Measurements from ENCODE around the gene SEMA7A.

The SEMA7A gene

GRCh38 chr15:74428970-74429780, 4.6 kb downstream of the SEMA7A start:
- no peak overlapping the region for H3K4me3 Mint-ChIP-seq
- H3K27ac Mint-ChIP-seq = peak overlapping the region in 1 of 3 experiments; percentile 81
- H3K27me3 Mint-ChIP-seq (ENCODE audit: low read depth) = peaks cover 26% of the 10 kb centered on the region

GRCh38 chr15:74428442-74428787, 5.3 kb downstream of the SEMA7A start:
- peak overlapping the region in 2 of 3 experiments; percentile 49 to 62 for H3K4me3 Mint-ChIP-seq
- peaks cover 26% of the 10 kb centered on the region for H3K27me3 Mint-ChIP-seq (ENCODE audit: low read depth)
- peak overlapping the region; percentile 24 to 81 (median 42) for H3K27ac Mint-ChIP-seq
- no peaks in the 10 kb centered on the region for H3K36me3 Mint-ChIP-seq (ENCODE audit: low read depth)
- no peak for TF ChIP-seq CTCF (IDR thresholded peaks at IDR 0.05; ENCODE audit: unreplicated experiment in 3 of 3)
- no peaks in the 10 kb centered on the region for H3K9me3 Mint-ChIP-seq
- peaks cover 58% of the 10 kb centered on the region for H3K4me1 Mint-ChIP-seq

More at GRCh38 chr15:74428970-74429780, 4.6 kb downstream of the SEMA7A start:
- Mint-ChIP-seq H3K4me1 (peaks cover 53% of the 10 kb centered on the region), H3K9me3 (no peaks in the 10 kb centered on the region), H3K36me3 (ENCODE audit: low read depth) (no peaks in the 10 kb centered on the region)
- TF ChIP-seq CTCF (IDR thresholded peaks at IDR 0.05; ENCODE audit: unreplicated experiment in 3 of 3) = no peak

DNA sequence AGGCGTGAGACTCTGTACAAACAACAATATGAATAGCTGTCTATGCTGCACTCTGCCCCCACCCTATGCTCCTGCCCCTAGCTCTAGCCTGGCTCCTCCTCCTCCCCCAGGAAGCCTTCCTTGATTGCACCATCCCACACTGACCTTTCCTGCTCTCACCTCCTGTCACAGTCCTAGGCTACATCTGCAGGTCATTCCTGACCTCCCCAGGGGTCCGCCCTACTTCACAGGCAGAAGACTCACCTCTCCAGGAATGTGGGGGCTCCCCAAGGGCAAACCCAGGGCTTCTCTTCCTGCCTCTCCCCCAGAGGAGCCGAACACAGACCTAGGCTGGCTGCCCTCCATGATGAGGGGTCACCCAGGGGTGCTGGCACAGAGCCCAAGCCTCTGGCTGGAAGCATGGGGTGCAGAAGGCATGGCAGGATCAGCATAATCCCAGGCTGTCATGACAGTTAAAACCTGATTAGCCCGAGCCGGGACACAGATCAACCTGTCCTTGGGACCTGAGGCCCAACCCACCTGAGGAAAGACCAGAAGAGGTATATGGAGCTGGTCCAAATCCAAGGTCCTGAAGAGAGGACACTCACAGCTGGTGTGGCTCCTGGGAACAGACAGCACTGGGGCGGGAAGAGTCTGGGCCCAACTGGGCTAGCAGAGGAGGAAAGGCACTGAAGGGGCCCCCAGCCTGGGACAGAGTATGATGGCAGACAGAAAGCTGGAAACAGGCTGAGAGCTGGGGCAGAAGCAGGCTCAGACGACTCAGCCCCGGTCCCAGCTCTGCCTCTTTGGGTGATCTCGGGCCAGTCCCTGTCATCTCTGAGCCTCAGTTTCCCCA, 5.9 kb downstream of the SEMA7A start:
- no peak for TF ChIP-seq CTCF (IDR thresholded peaks at IDR 0.05; ENCODE audit: unreplicated experiment in 3 of 3)
- no peaks in the 10 kb centered on the region for H3K36me3 Mint-ChIP-seq (ENCODE audit: low read depth)
- peak overlapping the region in 2 of 3 experiments; percentile 24 to 81 for H3K27ac Mint-ChIP-seq
- no peak overlapping the region for H3K4me3 Mint-ChIP-seq
- H3K9me3 Mint-ChIP-seq = no peaks in the 10 kb centered on the region
- H3K27me3 Mint-ChIP-seq (ENCODE audit: low read depth) = peaks cover 26% of the 10 kb centered on the region
- H3K4me1 Mint-ChIP-seq = peaks cover 62% of the 10 kb centered on the region

- Mint-ChIP-seq H3K9me3 (no peaks in the 10 kb centered on the region), H3K36me3 (ENCODE audit: low read depth) (no peaks in the 10 kb centered on the region), H3K27me3 (ENCODE audit: low read depth) (peaks cover 15% of the 10 kb centered on the region), H3K27ac (peak overlapping the region in 1 of 3 experiments; percentile 27), H3K4me3 (no peak overlapping the region), H3K4me1 (peaks cover 63% of the 10 kb centered on the region)
- TF ChIP-seq CTCF (IDR thresholded peaks at IDR 0.05; ENCODE audit: unreplicated experiment in 3 of 3) = no peak
Measured at GRCh38 chr15:74426404-74427281, 7.1 kb downstream of the SEMA7A start.

DNA sequence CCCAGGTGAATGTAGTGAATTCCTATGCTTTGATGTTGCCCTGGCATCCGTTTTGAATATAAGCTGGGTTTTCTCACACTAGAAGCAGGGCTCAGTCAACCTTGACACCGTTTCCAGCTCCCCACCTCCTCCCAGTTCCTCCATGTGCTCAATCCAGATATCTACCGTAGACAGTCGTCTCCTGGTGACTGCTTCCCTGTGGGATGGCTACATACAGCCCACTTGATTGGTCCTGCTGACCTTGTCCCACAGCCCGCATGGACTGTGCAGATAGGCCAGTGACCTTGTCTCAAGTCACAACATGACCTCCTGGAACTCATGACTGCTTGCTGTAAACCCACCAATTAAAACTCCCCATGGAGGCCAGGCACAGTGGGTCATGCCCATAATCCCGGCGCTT, 8.1 kb downstream of the SEMA7A start:
- peak overlapping the region in 1 of 3 experiments; percentile 35 for H3K27ac Mint-ChIP-seq
- H3K4me3 Mint-ChIP-seq = no peak overlapping the region
- peaks cover 59% of the 10 kb centered on the region for H3K4me1 Mint-ChIP-seq
- H3K27me3 Mint-ChIP-seq (ENCODE audit: low read depth) = peaks cover 10% of the 10 kb centered on the region
- no peaks in the 10 kb centered on the region for H3K9me3 Mint-ChIP-seq
- H3K36me3 Mint-ChIP-seq (ENCODE audit: low read depth) = no peaks in the 10 kb centered on the region
- TF ChIP-seq CTCF (IDR thresholded peaks at IDR 0.05; ENCODE audit: unreplicated experiment in 3 of 3) = no peak

Measured in nephron (organoid).